ENCODE measurements around the gene PEMT.

The PEMT gene

GRCh38 chr17:17512866-17513265, 78.6 kb downstream of the PEMT start:
- DNase-seq: no peak

GRCh38 chr17:17511881-17512858, 79.3 kb downstream of the PEMT start:
- DNase-seq: no peak

GRCh38 chr17:17511293-17511741, 80.2 kb downstream of the PEMT start:
- no peak for DNase-seq

GRCh38 chr17:17510456-17511292, 80.8 kb downstream of the PEMT start:
- no peak for DNase-seq

- no peak for DNase-seq
Measured at GRCh38 chr17:17509601-17510425, 81.7 kb downstream of the PEMT start.

GRCh38 chr17:17508646-17509591, 82.6 kb downstream of the PEMT start:
- DNase-seq: no peak

- no peak for DNase-seq
Measured at GRCh38 chr17:17508019-17508535, 83.4 kb downstream of the PEMT start.

GRCh38 chr17:17507465-17508011, 84.0 kb downstream of the PEMT start:
- no peak for DNase-seq

- peak; percentile 83 for DNase-seq
Measured at GRCh38 chr17:17506893-17507464, 84.5 kb downstream of the PEMT start.

- no peak for DNase-seq
Measured at GRCh38 chr17:17506181-17506741, 85.2 kb downstream of the PEMT start.

GRCh38 chr17:17505610-17506171, 85.8 kb downstream of the PEMT start:
- no peak for DNase-seq

GRCh38 chr17:17505151-17505550, 86.4 kb downstream of the PEMT start:
- DNase-seq: no peak

- no peak for DNase-seq
Measured at GRCh38 chr17:17504341-17505140, 87.0 kb downstream of the PEMT start.

GRCh38 chr17:17503566-17504130, 87.9 kb downstream of the PEMT start:
- DNase-seq: no peak

- DNase-seq: no peak
Measured at GRCh38 chr17:17502741-17503565, 88.6 kb downstream of the PEMT start.

GRCh38 chr17:17500999-17501605, 90.4 kb downstream of the PEMT start:
- no peak for DNase-seq
